ENCODE results near the gene STRADA. TPM values are rescaled to one million over a fixed set of nuclear protein-coding genes. Genes with fewer than 3 reads are reported as not detected.

The STRADA gene
- total and polyA plus RNA-seq, 9 donors = 21.8 to 46.2 (median 34.4) TPM

DNA sequence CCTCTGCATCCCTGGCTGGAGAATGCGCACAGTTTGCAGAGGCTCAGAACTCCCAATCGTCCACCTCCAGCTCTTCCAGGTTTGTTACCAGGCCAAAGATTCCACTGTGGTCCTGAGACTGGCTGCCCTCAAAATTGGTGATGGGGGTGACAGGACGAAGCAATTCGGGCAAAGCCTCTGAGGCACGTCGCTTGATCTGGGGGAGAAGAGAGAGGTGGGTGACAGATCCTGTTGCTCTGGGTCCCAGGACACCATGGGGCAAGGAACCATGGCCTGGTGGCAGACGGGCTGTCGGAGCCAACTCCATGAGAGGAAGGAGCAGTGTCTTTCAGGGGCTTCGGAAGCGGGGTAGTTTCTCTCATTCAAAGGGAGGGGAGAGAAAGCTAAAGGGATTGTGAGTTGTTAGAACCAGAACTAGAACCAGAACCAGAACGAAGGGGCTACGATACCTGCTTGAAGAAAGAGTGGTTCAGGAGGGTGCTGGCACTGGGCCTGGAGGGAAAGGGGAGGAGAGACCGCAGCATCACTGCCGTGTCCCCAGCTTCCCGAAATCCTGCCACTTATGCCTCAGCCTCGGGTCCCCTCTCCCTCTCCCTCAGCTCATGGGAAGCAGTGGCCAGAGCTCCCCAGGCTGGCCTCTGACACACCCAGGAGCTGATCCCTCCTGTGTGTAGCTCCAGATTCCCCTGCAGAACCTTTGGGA lies 37.9 kb downstream of the STRADA start:
- TF ChIP-seq EP300 (IDR thresholded peaks at IDR 0.05) (no peak), CTCF (IDR thresholded peaks at IDR 0.05) (no peak), POLR2A (IDR thresholded peaks at IDR 0.05) (no peak)
- intact Hi-C loops (cut with DNase I) = no loop called here
- H3K27ac ChIP-seq = no peak overlapping the region
- H3K9me3 ChIP-seq = no peaks in the 10 kb centered on the region
- H3K27me3 ChIP-seq = no peaks in the 10 kb centered on the region
- 90 to 91% (median 90%) methylated on average over 16 of the region's 16 CpGs for WGBS, 3 donors
- H3K36me3 ChIP-seq = no peaks in the 10 kb centered on the region
- no peak for DNase-seq
- H3K4me1 ChIP-seq (ENCODE audit: insufficient read depth) = peaks cover 7% of the 10 kb centered on the region
- no peak overlapping the region for H3K4me3 ChIP-seq

DNA sequence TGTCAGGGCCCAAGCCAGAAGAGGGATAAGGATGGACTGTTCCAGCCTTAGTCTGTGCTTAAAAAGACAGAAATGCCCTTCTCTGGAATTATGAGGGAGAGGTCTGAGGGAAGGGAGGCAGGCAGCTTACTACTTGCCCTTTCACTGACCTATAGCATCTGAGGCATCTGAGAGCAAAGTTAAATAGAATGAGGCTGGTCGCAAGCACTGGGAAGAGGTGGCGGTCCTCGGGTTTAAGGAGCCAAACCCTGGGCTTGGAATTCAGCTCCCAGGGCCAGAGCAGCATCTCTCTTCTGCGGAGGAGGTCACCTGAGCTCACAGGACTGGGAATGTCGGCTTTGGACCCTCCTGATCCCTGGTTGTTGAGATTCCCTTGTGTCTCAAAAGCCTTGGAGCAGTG lies 38.6 kb downstream of the STRADA start:
- Histone ChIP-seq H3K4me3 (no peak overlapping the region), H3K9me3 (no peaks in the 10 kb centered on the region), H3K4me1 (ENCODE audit: insufficient read depth) (peaks cover 7% of the 10 kb centered on the region), H3K27me3 (no peaks in the 10 kb centered on the region), H3K36me3 (no peaks in the 10 kb centered on the region), H3K27ac (no peak overlapping the region)
- no peak for DNase-seq
- TF ChIP-seq EP300 (IDR thresholded peaks at IDR 0.05) (no peak), POLR2A (IDR thresholded peaks at IDR 0.05) (no peak), CTCF (IDR thresholded peaks at IDR 0.05) (no peak)
- WGBS, 3 donors = 81 to 84% (median 83%) methylated on average over 5 of the region's 5 CpGs
- intact Hi-C loops (cut with DNase I) = no loop called here

GRCh38 chr17:63702721-63703015 lies 38.9 kb downstream of the STRADA start:
- Histone ChIP-seq H3K36me3 (no peaks in the 10 kb centered on the region), H3K4me1 (ENCODE audit: insufficient read depth) (peaks cover 7% of the 10 kb centered on the region), H3K4me3 (no peak overlapping the region), H3K27ac (no peak overlapping the region), H3K27me3 (no peaks in the 10 kb centered on the region), H3K9me3 (no peaks in the 10 kb centered on the region)
- intact Hi-C loops (cut with DNase I) = no loop called here
- TF ChIP-seq CTCF (IDR thresholded peaks at IDR 0.05) = no peak
- no peak for TF ChIP-seq POLR2A (IDR thresholded peaks at IDR 0.05)
- no peak for TF ChIP-seq EP300 (IDR thresholded peaks at IDR 0.05)
- 82 to 89% (median 87%) methylated on average over 6 of the region's 6 CpGs for WGBS, 3 donors
- no peak for DNase-seq

- Histone ChIP-seq H3K4me3 (no peak overlapping the region), H3K27ac (no peak overlapping the region), H3K27me3 (no peaks in the 10 kb centered on the region), H3K36me3 (no peaks in the 10 kb centered on the region), H3K9me3 (no peaks in the 10 kb centered on the region), H3K4me1 (ENCODE audit: insufficient read depth) (peaks cover 7% of the 10 kb centered on the region)
- 88 to 91% (median 90%) methylated on average over 19 of the region's 19 CpGs for WGBS, 3 donors
- no peak for DNase-seq
- TF ChIP-seq POLR2A (IDR thresholded peaks at IDR 0.05) = no peak
- TF ChIP-seq EP300 (IDR thresholded peaks at IDR 0.05) = no peak
- TF ChIP-seq CTCF (IDR thresholded peaks at IDR 0.05) = no peak
- intact Hi-C loops (cut with DNase I) = no loop called here
Measured at GRCh38 chr17:63701868-63702720, 39.5 kb downstream of the STRADA start.
